ENCODE data around the gene C9orf43.
"Not testable (repeated sequence)": the region's sequence is repeated elsewhere in the genome, so short reads cannot be mapped to it uniquely, and the experiment has no call there.

C9orf43 gene

GRCh38 chr9:113373256-113373655 is 37.3 kb upstream of the C9orf43 start:
- Histone ChIP-seq H3K4me1 (ENCODE audit: insufficient read depth, low read length) (no peaks in the 10 kb centered on the region; the same call in 1 of the 2 replicates), H3K4me3 (ENCODE audit: low read length) (no peak overlapping the region), H3K9me3 (ENCODE audit: insufficient read depth, low read depth, low read length) (no peaks in the 10 kb centered on the region), H3K36me3 (ENCODE audit: insufficient read depth, low read length) (peaks cover 18% of the 10 kb centered on the region), H3K27ac (ENCODE audit: low read depth, low read length) (no peak overlapping the region), H3K27me3 (ENCODE audit: insufficient read depth, low read length) (no peaks in the 10 kb centered on the region), H3K9ac (ENCODE audit: low read depth, low read length) (0 out of 2 replicates have a peak overlapping the region, but pooled peaks have one; percentile 20)
- 69% methylated on average over 3 of the region's 3 CpGs for WGBS

- Histone ChIP-seq H3K4me3 (ENCODE audit: low read length) (no peak overlapping the region), H3K4me1 (ENCODE audit: insufficient read depth, low read length) (no peaks in the 10 kb centered on the region; the same call in 1 of the 2 replicates), H3K36me3 (ENCODE audit: insufficient read depth, low read length) (peaks cover 18% of the 10 kb centered on the region), H3K9me3 (ENCODE audit: insufficient read depth, low read depth, low read length) (no peaks in the 10 kb centered on the region), H3K9ac (ENCODE audit: low read depth, low read length) (0 out of 2 replicates have a peak overlapping the region, but pooled peaks have one; percentile 20), H3K27me3 (ENCODE audit: insufficient read depth, low read length) (no peaks in the 10 kb centered on the region), H3K27ac (ENCODE audit: low read depth, low read length) (no peak overlapping the region)
- WGBS, result 93% methylated on average over 24 of the region's 24 CpGs
Observed at GRCh38 chr9:113373676-113374392, 36.7 kb upstream of the C9orf43 start.

- no peaks in the 10 kb centered on the region for H3K27me3 ChIP-seq (ENCODE audit: insufficient read depth, low read length)
- no peaks in the 10 kb centered on the region; the same call in 1 of the 2 replicates for H3K4me1 ChIP-seq (ENCODE audit: insufficient read depth, low read length)
- peak overlapping the region; percentile 50; the same call in 1 of the 2 replicates for H3K9ac ChIP-seq (ENCODE audit: low read depth, low read length)
- H3K4me3 ChIP-seq (ENCODE audit: low read length), result peak overlapping the region; percentile 52
- H3K36me3 ChIP-seq (ENCODE audit: insufficient read depth, low read length), result peaks cover 18% of the 10 kb centered on the region
- no peaks in the 10 kb centered on the region for H3K9me3 ChIP-seq (ENCODE audit: insufficient read depth, low read depth, low read length)
- WGBS, result 79% methylated on average over 6 of the region's 6 CpGs
- no peak overlapping the region for H3K27ac ChIP-seq (ENCODE audit: low read depth, low read length)
Observed at GRCh38 chr9:113375057-113376023, 35.2 kb upstream of the C9orf43 start.

GRCh38 chr9:113376634-113377567 is 33.6 kb upstream of the C9orf43 start, which contains the start of gene HDHD3:
TSS of gene HDHD3 (minus strand) at chr9:113376986. CDS start at chr9:113374354, 2,632 bp downstream.
- Histone ChIP-seq H3K9me3 (ENCODE audit: insufficient read depth, low read depth, low read length) (no peaks in the 10 kb centered on the region), H3K9ac (ENCODE audit: low read depth, low read length) (peak within 1 kb of the TSS; percentile 92), H3K4me3 (ENCODE audit: low read length) (peak within 1 kb of the TSS; percentile 99), H3K4me1 (ENCODE audit: insufficient read depth, low read length) (peaks cover 1% of the 10 kb centered on the region), H3K36me3 (ENCODE audit: insufficient read depth, low read length) (peaks cover 18% of the 10 kb centered on the region), H3K27me3 (ENCODE audit: insufficient read depth, low read length) (no peaks in the 10 kb centered on the region), H3K27ac (ENCODE audit: low read depth, low read length) (peak within 1 kb of the TSS; percentile 88)
- under 1% methylated on average over 67 of the region's 74 CpGs for WGBS

GRCh38 chr9:113379094-113379828 is 31.3 kb upstream of the C9orf43 start:
- 85% methylated on average over 23 of the region's 24 CpGs for WGBS
- not testable (repeated sequence) for H3K27me3 ChIP-seq (ENCODE audit: insufficient read depth, low read length); H3K27ac ChIP-seq (ENCODE audit: low read depth, low read length); H3K36me3 ChIP-seq (ENCODE audit: insufficient read depth, low read length); H3K9me3 ChIP-seq (ENCODE audit: insufficient read depth, low read depth, low read length); H3K4me1 ChIP-seq (ENCODE audit: insufficient read depth, low read length); H3K4me3 ChIP-seq (ENCODE audit: low read length); H3K9ac ChIP-seq (ENCODE audit: low read depth, low read length)

GRCh38 chr9:113379829-113380210 is 30.7 kb upstream of the C9orf43 start:
- H3K9me3 ChIP-seq (ENCODE audit: insufficient read depth, low read depth, low read length); H3K4me3 ChIP-seq (ENCODE audit: low read length); H3K36me3 ChIP-seq (ENCODE audit: insufficient read depth, low read length); H3K9ac ChIP-seq (ENCODE audit: low read depth, low read length); H3K27ac ChIP-seq (ENCODE audit: low read depth, low read length); H3K27me3 ChIP-seq (ENCODE audit: insufficient read depth, low read length); H3K4me1 ChIP-seq (ENCODE audit: insufficient read depth, low read length): not testable (repeated sequence)
- 91% methylated on average over 2 of the region's 2 CpGs for WGBS

- Histone ChIP-seq H3K36me3 (ENCODE audit: insufficient read depth, low read length) (no peaks in the 10 kb centered on the region), H3K27me3 (ENCODE audit: insufficient read depth, low read length) (no peaks in the 10 kb centered on the region), H3K4me3 (ENCODE audit: low read length) (no peak overlapping the region), H3K4me1 (ENCODE audit: insufficient read depth, low read length) (peaks cover 4% of the 10 kb centered on the region; the same call in 1 of the 2 replicates), H3K27ac (ENCODE audit: low read depth, low read length) (no peak overlapping the region), H3K9me3 (ENCODE audit: insufficient read depth, low read depth, low read length) (no peaks in the 10 kb centered on the region), H3K9ac (ENCODE audit: low read depth, low read length) (no peak overlapping the region)
- WGBS, result 67% methylated on average over 1 of the region's 1 CpG
Observed at GRCh38 chr9:113380869-113381378, 29.6 kb upstream of the C9orf43 start.

GRCh38 chr9:113381441-113381840 is 29.1 kb upstream of the C9orf43 start:
- H3K27me3 ChIP-seq (ENCODE audit: insufficient read depth, low read length); H3K36me3 ChIP-seq (ENCODE audit: insufficient read depth, low read length); H3K4me3 ChIP-seq (ENCODE audit: low read length); H3K4me1 ChIP-seq (ENCODE audit: insufficient read depth, low read length); H3K27ac ChIP-seq (ENCODE audit: low read depth, low read length); H3K9me3 ChIP-seq (ENCODE audit: insufficient read depth, low read depth, low read length); H3K9ac ChIP-seq (ENCODE audit: low read depth, low read length): not testable (repeated sequence)
- 90% methylated on average over 7 of the region's 7 CpGs for WGBS

GRCh38 chr9:113381909-113382411 is 28.6 kb upstream of the C9orf43 start:
- H3K9ac ChIP-seq (ENCODE audit: low read depth, low read length), result no peak overlapping the region
- no peaks in the 10 kb centered on the region for H3K9me3 ChIP-seq (ENCODE audit: insufficient read depth, low read depth, low read length)
- H3K36me3 ChIP-seq (ENCODE audit: insufficient read depth, low read length), result no peaks in the 10 kb centered on the region
- peaks cover 4% of the 10 kb centered on the region; the same call in 1 of the 2 replicates for H3K4me1 ChIP-seq (ENCODE audit: insufficient read depth, low read length)
- no peaks in the 10 kb centered on the region for H3K27me3 ChIP-seq (ENCODE audit: insufficient read depth, low read length)
- WGBS, result 92% methylated on average over 8 of the region's 8 CpGs
- no peak overlapping the region for H3K4me3 ChIP-seq (ENCODE audit: low read length)
- no peak overlapping the region for H3K27ac ChIP-seq (ENCODE audit: low read depth, low read length)

Measured in HUES64 (cell line).